H1 (cell line): ENCODE data around the gene IPO13. TPM values are rescaled to one million over a fixed set of nuclear protein-coding genes. Genes with fewer than 3 reads are reported as not detected.

Experiments used
- ATF3 ChIP-seq: IDR thresholded peaks from 2 replicates; pipeline ENCODE4 v1.6.1; 2011; ENCODE audit warnings: low read depth, mild to moderate bottlenecking, low read length; ENCODE audit not compliant: insufficient read depth
- CHD2 ChIP-seq: IDR thresholded peaks from 2 replicates; pipeline ENCODE4 v1.6.1; 2012; ENCODE audit warnings: low read length, improper control_type of control experiment
- EGR1 ChIP-seq: IDR thresholded peaks from 2 replicates; pipeline ENCODE4 v1.6.1; 2011; ENCODE audit warnings: low read depth, low read length, borderline replicate concordance
- EZH2 ChIP-seq: fragments of 200-600 bp; sonication (generic); IDR thresholded peaks from 2 replicates; pipeline ENCODE4 v1.7.1; 2012; ENCODE audit warnings: low read depth, mild to moderate bottlenecking, moderate library complexity, low read length, inconsistent platforms; ENCODE audit not compliant: severe bottlenecking
- MAFK ChIP-seq: IDR thresholded peaks from 2 replicates; pipeline ENCODE4 v1.6.1; 2012; ENCODE audit warnings: low read depth, mild to moderate bottlenecking, improper control_type of control experiment, low read length
- RBBP5 ChIP-seq: IDR thresholded peaks from 2 replicates; pipeline ENCODE4 v1.7.1; 2012; ENCODE audit warnings: low read depth, mild to moderate bottlenecking, inconsistent platforms, low read length, moderate library complexity, borderline replicate concordance
- SP2 ChIP-seq: IDR thresholded peaks from 2 replicates; pipeline ENCODE4 v1.6.1; 2012; ENCODE audit warnings: mild to moderate bottlenecking, low read length, inconsistent platforms
- TAF1 ChIP-seq: IDR thresholded peaks from 2 replicates; pipeline ENCODE4 v1.6.1; 2011; ENCODE audit warnings: mild to moderate bottlenecking, low read depth, low read length
- polyA plus RNA-seq, 7 experiments: library from polyadenylated mRNA; depleted of rRNA in 3 of 7; stranded (reverse) in 5 of 7; unstranded in 2 of 7; fragments of >200 nt in 5 of 7; fragments of 200-250 nt in 2 of 7; gene quantifications; 1 replicate in 5 of 7; 2 replicates in 1 of 7; 4 replicates in 1 of 7; pipeline versions ENCODE4 v1.2.1 to v1.2.3, GENCODE V29; 2011 to 2013; ENCODE audit warnings: missing spikeins in 2 of 7, mixed read lengths in 2 of 7
- total RNA-seq: library from RNA; stranded (reverse); fragmentation: NEBNext Ultra II Directional; extraction: Animal tissue kit (Norgen Biotek cat#: 25700); gene quantifications from 2 replicates; pipeline ENCODE4 v1.2.1, GENCODE V29; 2021
- TF ChIP-seq, protein P1 (sequence below): IDR thresholded peaks from 2 replicates; pipeline ENCODE4 v1.6.1; 2011; ENCODE audit warnings: low read length, improper control_type of control experiment

The IPO13 gene
- total and polyA plus RNA-seq, 2 of the 8 experiments (the other 6 are each of a cell fraction or from before 2014, with no cell fraction given): 23.0 to 27.0 TPM

- TF ChIP-seq RBBP5 (no peak), CHD2 (no peak), EGR1 (no peak), EZH2 (no peak), SP2 (no peak), ATF3 (no peak), TAF1 (no peak), MAFK (no peak)
- TF ChIP-seq, protein P1, sequence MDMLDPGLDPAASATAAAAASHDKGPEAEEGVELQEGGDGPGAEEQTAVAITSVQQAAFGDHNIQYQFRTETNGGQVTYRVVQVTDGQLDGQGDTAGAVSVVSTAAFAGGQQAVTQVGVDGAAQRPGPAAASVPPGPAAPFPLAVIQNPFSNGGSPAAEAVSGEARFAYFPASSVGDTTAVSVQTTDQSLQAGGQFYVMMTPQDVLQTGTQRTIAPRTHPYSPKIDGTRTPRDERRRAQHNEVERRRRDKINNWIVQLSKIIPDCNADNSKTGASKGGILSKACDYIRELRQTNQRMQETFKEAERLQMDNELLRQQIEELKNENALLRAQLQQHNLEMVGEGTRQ: no peak
These were observed 10.8 kb downstream of the IPO13 start (continued) for GRCh38 chr1:43957407-43958040.
